Kidney (tissue), 14 donors: ENCODE measurements around the gene CENPA. TPM values are rescaled to one million over a fixed set of nuclear protein-coding genes. Genes with fewer than 3 reads are reported as not detected.
"Not testable (repeated sequence)": the region's sequence is repeated elsewhere in the genome, so short reads cannot be mapped to it uniquely, and the experiment has no call there.

Experiments
- DNase-seq, 5 donors: peaks; one replicate each; pipeline ENCODE4 v3.0.0-alpha.2; 2013 to 2020
- FAIRE-seq: peaks from 2 replicates; lab custom pipeline; 2012; peaks lifted over from hg19 to GRCh38; lab: Jason Lieb, UNC
- H3K27ac ChIP-seq, 2 donors: one replicate each; pipeline ENCODE4 v1.7.0; 2013; ENCODE audit warnings: low read depth in 2 of 2, low read length in 2 of 2, inconsistent platforms in 1 of 2
- H3K27me3 ChIP-seq: one replicate; pipeline ENCODE4 v1.7.1; 2013; ENCODE audit warnings: low read length, inconsistent platforms; ENCODE audit not compliant: control insufficient read depth, insufficient read depth
- H3K36me3 ChIP-seq, 3 donors: one replicate each; pipeline versions ENCODE4 v1.7.0 to v1.7.1; 2013; ENCODE audit warnings: low read length in 3 of 3, control low read depth in 1 of 3, inconsistent platforms in 1 of 3; ENCODE audit not compliant: insufficient read depth in 3 of 3, control insufficient read depth in 2 of 3
- H3K4me1 ChIP-seq, 3 donors: one replicate each; pipeline versions ENCODE4 v1.7.0 to v1.7.1; 2013; ENCODE audit warnings: low read length in 3 of 3, inconsistent platforms in 1 of 3, low read depth in 1 of 3; ENCODE audit not compliant: control insufficient read depth in 2 of 3, insufficient read depth in 2 of 3
- H3K4me3 ChIP-seq, 3 donors: one replicate each; pipeline versions ENCODE4 v1.7.0 to v1.8.1; 2013; ENCODE audit warnings: low read length in 3 of 3, control low read depth in 1 of 3, inconsistent platforms in 1 of 3
- H3K9ac ChIP-seq, 3 donors: one replicate each; pipeline versions ENCODE4 v1.7.0 to v1.7.1; 2013; ENCODE audit warnings: low read length in 3 of 3, control low read depth in 1 of 3, inconsistent platforms in 1 of 3
- H3K9me3 ChIP-seq, 3 donors: one replicate each; pipeline versions ENCODE4 v1.7.0 to v1.7.1; 2013; ENCODE audit warnings: low read length in 3 of 3, control low read depth in 1 of 3, inconsistent platforms in 1 of 3; ENCODE audit not compliant: control insufficient read depth in 2 of 3, insufficient read depth in 1 of 3
- intact Hi-C: fragments of 100-400 bp; cut with DNase I; formaldehyde crosslinking; loops from one replicate; pipeline ENCODE4 v1.11.1; 2022
- polyA plus RNA-seq: library from polyadenylated mRNA; stranded (reverse); fragments of 350-450 nt; fragmentation: Illumina TruSeq; extraction: RNeasy Lipid Tissue Mini Kit (QIAGEN cat#74804); gene quantifications from one replicate; pipeline ENCODE4 v1.2.3, GENCODE V29; 2014; ENCODE audit warnings: low read depth, low replicate concordance; ENCODE audit not compliant: insufficient read depth
- total RNA-seq: library from RNA; stranded (reverse); fragmentation: NEBNext Ultra II Directional; extraction: Animal tissue kit (Norgen Biotek cat#: 25700); gene quantifications from one replicate; pipeline ENCODE4 v1.2.1, GENCODE V29; 2021
- TF ChIP-seq, protein P1 (sequence below): IDR thresholded peaks from 3 replicates; pipeline ENCODE4 v1.5.1; 2012; ENCODE audit warnings: mild to moderate bottlenecking, moderate library complexity, borderline replicate concordance; ENCODE audit not compliant: insufficient read depth; ENCODE audit errors: extremely low read depth
- donor health status: control.
- donor health status: control.
- donor health status: control.
- donor health status: control.
- donor health status: control.
- donor health status: DM: yes; HTN: yes; CAD: no.
- donor health status: Normal renal cell carcinoma (clear cell type).

The CENPA gene
- total and polyA plus RNA-seq, 2 donors from 2014 or later, result 0.63 TPM; not detected in 1

DNA sequence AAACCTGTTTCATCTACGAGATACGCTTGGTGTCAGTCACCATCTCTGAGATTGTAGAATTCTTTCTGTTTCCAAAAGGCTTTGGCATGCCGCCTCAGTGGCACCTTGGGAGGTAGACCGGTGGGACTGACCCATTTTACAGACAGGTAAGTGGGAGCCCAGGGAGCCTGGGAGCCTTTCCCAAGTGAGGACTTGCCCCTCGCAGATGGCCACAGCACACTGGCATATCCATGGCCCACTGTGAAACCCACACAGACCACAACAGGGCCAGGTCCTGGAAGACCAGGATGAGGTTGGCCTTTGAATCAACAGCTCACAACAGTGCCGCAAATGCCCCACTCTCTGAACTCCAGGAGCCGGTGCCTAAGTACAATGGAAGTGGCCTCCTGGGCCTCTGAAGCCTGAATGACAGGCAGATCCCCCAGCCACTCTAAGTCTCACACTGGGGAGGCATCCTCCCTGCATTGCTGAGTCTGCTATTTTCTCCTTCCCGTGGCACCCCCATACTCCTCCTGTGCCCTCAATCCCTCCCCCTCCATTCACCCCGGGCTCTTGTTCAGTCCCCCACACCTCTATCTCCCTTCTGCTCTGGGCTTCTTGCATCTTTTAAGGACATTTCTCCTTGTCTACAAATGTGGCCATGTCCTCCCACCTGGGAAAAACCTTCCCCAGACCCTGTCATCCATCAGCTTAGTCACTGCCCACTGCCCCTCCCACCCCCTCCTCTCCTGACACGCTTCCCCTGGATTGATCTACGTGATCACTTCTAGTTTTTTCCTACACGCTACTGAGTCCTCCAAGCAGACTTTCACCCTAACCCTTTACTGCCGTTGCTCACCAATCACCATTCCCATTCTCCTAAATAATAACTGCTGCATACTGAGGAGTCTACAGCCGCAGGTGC is 26.2 kb downstream of the CENPA start:
- TF ChIP-seq, protein P1, sequence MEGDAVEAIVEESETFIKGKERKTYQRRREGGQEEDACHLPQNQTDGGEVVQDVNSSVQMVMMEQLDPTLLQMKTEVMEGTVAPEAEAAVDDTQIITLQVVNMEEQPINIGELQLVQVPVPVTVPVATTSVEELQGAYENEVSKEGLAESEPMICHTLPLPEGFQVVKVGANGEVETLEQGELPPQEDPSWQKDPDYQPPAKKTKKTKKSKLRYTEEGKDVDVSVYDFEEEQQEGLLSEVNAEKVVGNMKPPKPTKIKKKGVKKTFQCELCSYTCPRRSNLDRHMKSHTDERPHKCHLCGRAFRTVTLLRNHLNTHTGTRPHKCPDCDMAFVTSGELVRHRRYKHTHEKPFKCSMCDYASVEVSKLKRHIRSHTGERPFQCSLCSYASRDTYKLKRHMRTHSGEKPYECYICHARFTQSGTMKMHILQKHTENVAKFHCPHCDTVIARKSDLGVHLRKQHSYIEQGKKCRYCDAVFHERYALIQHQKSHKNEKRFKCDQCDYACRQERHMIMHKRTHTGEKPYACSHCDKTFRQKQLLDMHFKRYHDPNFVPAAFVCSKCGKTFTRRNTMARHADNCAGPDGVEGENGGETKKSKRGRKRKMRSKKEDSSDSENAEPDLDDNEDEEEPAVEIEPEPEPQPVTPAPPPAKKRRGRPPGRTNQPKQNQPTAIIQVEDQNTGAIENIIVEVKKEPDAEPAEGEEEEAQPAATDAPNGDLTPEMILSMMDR, result no peak
- intact Hi-C loops, result no loop called here
- Histone ChIP-seq H3K4me3 (no peak overlapping the region), H3K9me3 (no peaks in the 10 kb centered on the region), H3K27ac (no peak overlapping the region), H3K36me3 (no peaks in the 10 kb centered on the region), H3K4me1 (no peaks in the 10 kb centered on the region), H3K27me3 (no peaks in the 10 kb centered on the region), H3K9ac (no peak overlapping the region)
- no peak for FAIRE-seq
- DNase-seq, result no peak

DNA sequence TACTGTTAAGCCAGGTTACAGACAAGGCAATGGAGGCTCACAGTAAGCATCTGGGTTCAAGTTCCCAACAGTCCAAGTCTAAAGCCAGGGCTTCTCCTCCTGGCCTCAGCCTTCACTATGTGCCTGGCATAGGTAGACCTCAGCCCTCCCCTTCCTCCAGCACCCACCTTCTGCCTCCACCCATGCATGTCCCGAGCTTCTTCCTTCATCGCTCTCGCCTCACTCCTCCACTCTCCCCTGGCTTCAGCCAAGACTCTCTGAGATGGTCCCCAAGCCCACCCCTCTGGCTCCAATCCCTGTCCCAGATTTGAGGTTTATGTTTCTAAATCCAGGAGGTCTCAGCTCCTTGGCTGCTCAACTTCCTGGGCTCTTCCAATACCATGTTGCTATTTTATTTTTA is 26.9 kb downstream of the CENPA start:
- intact Hi-C loops, result no loop called here
- H3K9me3 ChIP-seq, result no peaks in the 10 kb centered on the region
- H3K4me1 ChIP-seq, result no peaks in the 10 kb centered on the region
- FAIRE-seq (no peak), DNase-seq (no peak)
- H3K27ac ChIP-seq, result no peak overlapping the region
- H3K9ac ChIP-seq, result no peak overlapping the region
- TF ChIP-seq, protein P1, result no peak
- H3K36me3 ChIP-seq, result no peaks in the 10 kb centered on the region
- H3K4me3 ChIP-seq, result no peak overlapping the region
- no peaks in the 10 kb centered on the region for H3K27me3 ChIP-seq

DNA sequence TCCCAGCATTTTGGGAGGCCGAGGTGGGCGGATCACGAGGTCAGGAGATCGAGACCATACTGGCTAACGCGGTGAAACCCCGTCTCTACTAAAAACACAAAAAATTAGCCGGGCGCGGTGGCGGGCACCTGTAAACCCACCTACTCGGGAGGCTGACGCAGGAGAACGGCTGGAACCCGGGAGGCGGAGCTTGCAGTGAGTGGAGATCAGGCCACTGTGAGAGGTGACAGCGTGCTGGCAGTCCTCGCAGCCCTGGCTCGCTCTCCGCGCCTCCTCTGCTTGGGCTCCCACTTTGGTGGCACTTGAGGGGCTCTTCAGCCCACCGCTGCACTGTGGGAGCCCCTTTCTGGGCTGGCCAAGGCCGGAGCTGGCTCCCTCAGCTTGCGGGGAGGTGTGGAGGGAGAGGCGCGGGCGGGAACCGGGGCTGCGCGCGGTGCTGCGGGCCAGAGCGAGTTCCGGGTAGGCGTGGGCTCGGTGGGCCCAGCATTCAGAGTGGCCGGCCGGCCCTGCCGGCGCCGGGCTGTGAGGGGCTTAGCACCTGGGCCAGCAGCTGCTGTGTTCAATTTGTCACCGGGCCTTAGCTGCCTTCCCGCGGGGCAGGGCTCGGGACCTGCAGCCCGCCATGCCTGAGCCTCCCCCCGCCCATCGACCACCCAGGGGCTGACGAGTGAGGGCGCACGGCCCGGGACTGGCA is 28.4 kb downstream of the CENPA start:
- DNase-seq, H3K9me3 ChIP-seq, H3K4me3 ChIP-seq, intact Hi-C loops, H3K36me3 ChIP-seq, H3K27ac ChIP-seq, H3K4me1 ChIP-seq, H3K9ac ChIP-seq, H3K27me3 ChIP-seq, FAIRE-seq: not testable (repeated sequence)

DNA sequence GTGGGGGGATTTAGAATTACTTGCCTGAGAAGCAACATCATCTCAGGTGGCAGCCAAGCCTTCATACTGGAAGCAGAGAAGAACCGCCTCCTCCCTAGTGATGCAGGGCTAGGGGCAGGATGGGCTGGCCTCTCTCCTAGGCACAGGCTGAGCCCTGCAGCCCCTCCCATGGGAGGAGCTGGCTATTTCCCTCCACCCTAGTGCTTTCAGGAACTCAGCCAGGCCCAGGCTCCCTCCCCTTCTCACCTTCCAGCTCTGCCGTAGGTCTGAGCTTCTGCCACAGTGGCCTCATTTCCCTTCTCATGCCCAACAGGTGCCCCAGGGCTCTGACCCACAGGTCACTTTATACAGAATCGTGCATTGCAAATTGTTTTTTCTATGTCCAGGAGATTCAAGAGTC is 31.0 kb downstream of the CENPA start:
- FAIRE-seq, result no peak
- Histone ChIP-seq H3K27me3 (no peaks in the 10 kb centered on the region), H3K9me3 (no peaks in the 10 kb centered on the region)

More for the DNA sequence above, 31.0 kb downstream of the CENPA start:
- TF ChIP-seq, protein P1, result no peak
- intact Hi-C loops, result no loop called here
- Histone ChIP-seq H3K4me3 (no peak overlapping the region), H3K9ac (no peak overlapping the region), H3K4me1 (no peaks in the 10 kb centered on the region), H3K36me3 (no peaks in the 10 kb centered on the region), H3K27ac (no peak overlapping the region)
- DNase-seq, result no peak
